Measurements from ENCODE around the gene IQSEC3.

IQSEC3 gene

DNA sequence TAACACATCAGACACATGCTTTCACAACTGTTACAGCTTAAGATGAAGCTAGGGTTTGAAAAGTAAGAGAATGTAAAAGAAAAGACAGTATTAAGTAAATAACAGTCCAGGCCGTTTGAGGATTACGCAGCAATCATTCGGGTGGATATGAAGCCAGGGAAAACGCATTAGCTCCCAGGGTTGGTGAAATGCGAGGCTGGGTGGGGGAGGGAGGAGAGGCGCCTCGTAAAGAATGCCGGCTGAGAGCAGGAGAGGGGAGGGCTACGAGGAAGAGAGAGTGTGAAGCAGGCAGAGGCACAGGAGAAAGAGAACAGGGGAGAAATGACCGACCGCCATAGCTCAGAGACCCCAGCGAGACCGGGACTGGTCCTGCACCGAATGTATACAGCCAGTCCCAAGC lies 73.0 kb downstream of the IQSEC3 start:
- H3K4me1 ChIP-seq (ENCODE audit: insufficient read depth, low read length, poor library complexity, severe bottlenecking) = peaks cover 6% of the 10 kb centered on the region
- no peak overlapping the region for H2AFZ ChIP-seq (ENCODE audit: low read length)
- no peaks in the 10 kb centered on the region for H3K79me2 ChIP-seq (ENCODE audit: insufficient read depth, low read length)
- no peak overlapping the region for H3K9ac ChIP-seq (ENCODE audit: low read depth, low read length, poor library complexity, severe bottlenecking)
- H3K36me3 ChIP-seq (ENCODE audit: insufficient read depth, low read length) = no peaks in the 10 kb centered on the region
- H3K4me3 ChIP-seq (ENCODE audit: low read length, poor library complexity, severe bottlenecking) = no peak overlapping the region
- TF ChIP-seq EZH2phosphoT487 (IDR thresholded peaks at IDR 0.05; ENCODE audit: borderline replicate concordance) = no peak
- TF ChIP-seq, protein P1, sequence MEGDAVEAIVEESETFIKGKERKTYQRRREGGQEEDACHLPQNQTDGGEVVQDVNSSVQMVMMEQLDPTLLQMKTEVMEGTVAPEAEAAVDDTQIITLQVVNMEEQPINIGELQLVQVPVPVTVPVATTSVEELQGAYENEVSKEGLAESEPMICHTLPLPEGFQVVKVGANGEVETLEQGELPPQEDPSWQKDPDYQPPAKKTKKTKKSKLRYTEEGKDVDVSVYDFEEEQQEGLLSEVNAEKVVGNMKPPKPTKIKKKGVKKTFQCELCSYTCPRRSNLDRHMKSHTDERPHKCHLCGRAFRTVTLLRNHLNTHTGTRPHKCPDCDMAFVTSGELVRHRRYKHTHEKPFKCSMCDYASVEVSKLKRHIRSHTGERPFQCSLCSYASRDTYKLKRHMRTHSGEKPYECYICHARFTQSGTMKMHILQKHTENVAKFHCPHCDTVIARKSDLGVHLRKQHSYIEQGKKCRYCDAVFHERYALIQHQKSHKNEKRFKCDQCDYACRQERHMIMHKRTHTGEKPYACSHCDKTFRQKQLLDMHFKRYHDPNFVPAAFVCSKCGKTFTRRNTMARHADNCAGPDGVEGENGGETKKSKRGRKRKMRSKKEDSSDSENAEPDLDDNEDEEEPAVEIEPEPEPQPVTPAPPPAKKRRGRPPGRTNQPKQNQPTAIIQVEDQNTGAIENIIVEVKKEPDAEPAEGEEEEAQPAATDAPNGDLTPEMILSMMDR (conservative IDR thresholded peaks at IDR 0.05; ENCODE audit: low read length) = no peak
- no peaks in the 10 kb centered on the region for H3F3A ChIP-seq (ENCODE audit: low read depth)
- no peaks in the 10 kb centered on the region for H3K9me3 ChIP-seq (ENCODE audit: insufficient read depth, low read depth, low read length)
- H4K20me1 ChIP-seq (ENCODE audit: insufficient read depth, low read length, poor library complexity, severe bottlenecking) = no peaks in the 10 kb centered on the region
- no peaks in the 10 kb centered on the region for H3K27me3 ChIP-seq (ENCODE audit: insufficient read depth, low read length, poor library complexity, severe bottlenecking)
- H3K9me2 ChIP-seq (replicated peaks; ENCODE audit: low read depth, low read length) = no peaks in the 10 kb centered on the region
- H3K4me2 ChIP-seq (ENCODE audit: low read depth, low read length, poor library complexity, severe bottlenecking) = no peak overlapping the region

DNA sequence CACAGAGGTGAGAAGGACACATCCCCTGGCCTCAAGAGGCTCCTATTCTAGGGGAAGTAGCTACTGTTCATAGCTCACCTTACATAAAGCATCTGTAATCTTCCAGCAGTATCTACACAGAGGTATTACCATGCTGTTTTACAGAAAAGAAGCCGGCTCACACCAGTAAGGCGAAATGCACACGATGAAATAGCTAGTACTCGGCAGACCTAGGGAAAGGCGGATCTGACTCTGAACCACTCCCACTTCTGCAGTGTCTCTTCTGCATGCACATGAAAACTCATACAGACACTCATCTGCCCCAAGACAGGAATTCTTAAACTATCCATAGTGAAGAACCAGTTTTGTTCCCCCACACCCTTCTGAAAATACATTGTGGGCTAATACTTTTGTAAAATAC lies 73.6 kb downstream of the IQSEC3 start:
- H3K27me3 ChIP-seq (ENCODE audit: insufficient read depth, low read length, poor library complexity, severe bottlenecking) = no peaks in the 10 kb centered on the region
- H3F3A ChIP-seq (ENCODE audit: low read depth) = no peaks in the 10 kb centered on the region
- H3K4me2 ChIP-seq (ENCODE audit: low read depth, low read length, poor library complexity, severe bottlenecking) = no peak overlapping the region
- H3K4me3 ChIP-seq (ENCODE audit: low read length, poor library complexity, severe bottlenecking) = no peak overlapping the region
- TF ChIP-seq, protein P1 (conservative IDR thresholded peaks at IDR 0.05; ENCODE audit: low read length) = no peak
- no peak for TF ChIP-seq EZH2phosphoT487 (IDR thresholded peaks at IDR 0.05; ENCODE audit: borderline replicate concordance)
- H3K9me3 ChIP-seq (ENCODE audit: insufficient read depth, low read depth, low read length) = no peaks in the 10 kb centered on the region
- H3K9ac ChIP-seq (ENCODE audit: low read depth, low read length, poor library complexity, severe bottlenecking) = no peak overlapping the region
- H3K4me1 ChIP-seq (ENCODE audit: insufficient read depth, low read length, poor library complexity, severe bottlenecking) = peaks cover 6% of the 10 kb centered on the region
- H4K20me1 ChIP-seq (ENCODE audit: insufficient read depth, low read length, poor library complexity, severe bottlenecking) = no peaks in the 10 kb centered on the region
- H3K79me2 ChIP-seq (ENCODE audit: insufficient read depth, low read length) = no peaks in the 10 kb centered on the region
- H3K9me2 ChIP-seq (replicated peaks; ENCODE audit: low read depth, low read length) = no peaks in the 10 kb centered on the region
- H3K36me3 ChIP-seq (ENCODE audit: insufficient read depth, low read length) = no peaks in the 10 kb centered on the region
- H2AFZ ChIP-seq (ENCODE audit: low read length) = no peak overlapping the region

DNA sequence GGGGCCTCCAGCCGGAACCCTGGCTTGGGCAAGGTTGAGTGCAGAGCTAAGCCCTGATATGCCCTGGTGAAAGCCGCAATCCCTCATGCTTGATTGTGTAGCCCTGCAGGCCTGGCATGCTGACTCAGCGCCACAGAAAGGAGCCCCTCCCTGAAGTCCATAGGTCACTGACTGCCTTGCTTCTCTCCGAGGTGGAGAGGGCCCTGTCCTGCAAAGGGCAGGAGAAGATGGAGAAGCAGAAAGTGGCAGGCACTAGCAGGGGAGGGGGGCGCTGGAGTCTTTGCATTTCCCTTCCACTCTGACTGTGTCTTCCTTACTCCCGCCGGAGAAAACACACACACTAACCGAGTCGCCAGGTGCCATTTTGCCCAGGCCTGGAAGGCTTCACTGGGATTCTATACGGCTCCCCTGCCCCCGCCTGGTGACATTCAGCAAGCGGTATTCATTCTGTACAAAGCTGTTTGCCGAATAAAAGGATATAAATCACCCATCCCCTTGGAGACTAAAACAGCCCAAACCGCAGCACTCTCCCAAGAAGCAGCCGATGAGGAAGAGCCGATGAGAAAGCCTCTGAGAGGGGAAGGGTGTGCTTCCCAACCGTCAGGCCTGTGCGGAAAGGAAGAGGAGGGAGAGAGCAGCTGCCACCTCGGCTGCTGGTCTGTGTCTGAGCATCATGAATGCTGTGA lies 77.5 kb downstream of the IQSEC3 start:
- Histone ChIP-seq H3K4me2 (ENCODE audit: low read depth, low read length, poor library complexity, severe bottlenecking) (no peak overlapping the region), H3K27me3 (ENCODE audit: insufficient read depth, low read length, poor library complexity, severe bottlenecking) (no peaks in the 10 kb centered on the region), H2AFZ (ENCODE audit: low read length) (no peak overlapping the region), H3K79me2 (ENCODE audit: insufficient read depth, low read length) (no peaks in the 10 kb centered on the region), H3K4me1 (ENCODE audit: insufficient read depth, low read length, poor library complexity, severe bottlenecking) (peaks cover 6% of the 10 kb centered on the region), H3K36me3 (ENCODE audit: insufficient read depth, low read length) (no peaks in the 10 kb centered on the region), H3K9ac (ENCODE audit: low read depth, low read length, poor library complexity, severe bottlenecking) (no peak overlapping the region), H3F3A (ENCODE audit: low read depth) (no peaks in the 10 kb centered on the region), H3K9me3 (ENCODE audit: insufficient read depth, low read depth, low read length) (no peaks in the 10 kb centered on the region), H3K4me3 (ENCODE audit: low read length, poor library complexity, severe bottlenecking) (no peak overlapping the region), H3K9me2 (replicated peaks; ENCODE audit: low read depth, low read length) (no peaks in the 10 kb centered on the region), H4K20me1 (ENCODE audit: insufficient read depth, low read length, poor library complexity, severe bottlenecking) (no peaks in the 10 kb centered on the region)
- TF ChIP-seq, protein P1 (conservative IDR thresholded peaks at IDR 0.05; ENCODE audit: low read length) = no peak
- no peak for TF ChIP-seq EZH2phosphoT487 (IDR thresholded peaks at IDR 0.05; ENCODE audit: borderline replicate concordance)

Measured in Loucy (cell line).